GM12878 (cell line): ENCODE data around the gene SPATA3. TPM values are rescaled to one million over a fixed set of nuclear protein-coding genes. Genes with fewer than 3 reads are reported as not detected.

Experiments used
- BCLAF1 ChIP-seq: fragments of 450-650 bp; IDR thresholded peaks from 2 replicates; pipeline ENCODE4 v1.6.1; 2017; ENCODE audit warnings: antibody characterized with exemption, mild to moderate bottlenecking, moderate library complexity
- BRCA1 ChIP-seq: IDR thresholded peaks from 2 replicates; pipeline ENCODE4 v1.6.1; 2011; ENCODE audit warnings: low read depth, low read length, improper control_type of control experiment
- CEBPB ChIP-seq, 2 experiments: fragments of 150-350 bp in 1 of 2; IDR thresholded peaks; 2 replicates each; pipeline ENCODE4 v1.6.1; 2012 to 2014; ENCODE audit warnings: low read depth in 2 of 2, low read length in 2 of 2, borderline replicate concordance in 1 of 2, inconsistent platforms in 1 of 2
- ELK1 ChIP-seq: IDR thresholded peaks from 2 replicates; pipeline ENCODE4 v1.6.1; 2012; ENCODE audit warnings: low read depth, low read length, improper control_type of control experiment
- HDGF ChIP-seq: fragments of 450-650 bp; IDR thresholded peaks from 2 replicates; pipeline ENCODE4 v1.6.1; 2016; ENCODE audit warnings: antibody characterized with exemption
- MEF2B ChIP-seq: fragments of 450-650 bp; IDR thresholded peaks from 2 replicates; pipeline ENCODE4 v1.6.1; 2018; ENCODE audit warnings: mild to moderate bottlenecking, moderate library complexity; ENCODE audit not compliant: partially characterized antibody, poor library complexity, severe bottlenecking
- MTA3 ChIP-seq: IDR thresholded peaks from 2 replicates; pipeline ENCODE4 v1.6.1; 2012; ENCODE audit warnings: low read length, inconsistent platforms, borderline replicate concordance
- MXI1 ChIP-seq: fragments of 150-350 bp; IDR thresholded peaks from 2 replicates; pipeline ENCODE4 v1.6.1; 2011; ENCODE audit warnings: low read depth, mild to moderate bottlenecking, inconsistent platforms, low read length, improper control_type of control experiment
- MYB ChIP-seq: fragments of 150-350 bp; IDR thresholded peaks from 2 replicates; pipeline ENCODE4 v1.6.1; 2014; ENCODE audit warnings: mild to moderate bottlenecking, low read depth, low read length, borderline replicate concordance
- NR2F1 ChIP-seq: fragments of 450-650 bp; conservative IDR thresholded peaks from 2 replicates; pipeline ENCODE4 v1.6.1; 2017; ENCODE audit warnings: mild to moderate bottlenecking
- NRF1 ChIP-seq: conservative IDR thresholded peaks from 2 replicates; pipeline ENCODE4 v1.6.1; 2011; ENCODE audit warnings: mild to moderate bottlenecking, low read depth, low read length, improper control_type of control experiment
- POLR2AphosphoS2 ChIP-seq: IDR thresholded peaks from 2 replicates; pipeline ENCODE4 v1.6.1; 2011; ENCODE audit warnings: low read depth, mild to moderate bottlenecking, low read length, improper control_type of control experiment, moderate library complexity
- RELB ChIP-seq: fragments of 450-650 bp; IDR thresholded peaks from 2 replicates; pipeline ENCODE4 v1.6.1; 2017; ENCODE audit warnings: low read depth, mild to moderate bottlenecking, moderate library complexity
- REST ChIP-seq: IDR thresholded peaks from 2 replicates; pipeline ENCODE4 v1.6.1; 2012; ENCODE audit warnings: mild to moderate bottlenecking, low read depth, low read length
- SP1 ChIP-seq: IDR thresholded peaks from one replicate; pipeline ENCODE4 v1.6.1; 2011; ENCODE audit warnings: low read depth, low read length
- TCF7 ChIP-seq: IDR thresholded peaks from 2 replicates; pipeline ENCODE4 v1.6.1; 2014; ENCODE audit warnings: antibody characterized with exemption, borderline replicate concordance
- USF2 ChIP-seq: IDR thresholded peaks from 2 replicates; pipeline ENCODE4 v1.6.1; 2011; ENCODE audit warnings: low read depth, low read length, improper control_type of control experiment, borderline replicate concordance
- polyA plus RNA-seq, 11 experiments: library from polyadenylated mRNA; depleted of rRNA in 4 of 11; unstranded in 6 of 11; stranded (reverse) in 5 of 11; fragments of >200 nt; fragmentation: Nextera tagmentation in 4 of 11; fragmentation: Illumina TruSeq in 1 of 11; extraction: Ambion mirVana in 4 of 11; extraction: Trizol in 1 of 11; gene quantifications; 1 replicate in 1 of 11; 2 replicates in 10 of 11; pipeline versions ENCODE4 v1.2.1 to v1.2.3, GENCODE V29; 2011 to 2016; ENCODE audit warnings: inconsistent platforms in 2 of 11, missing spikeins in 2 of 11, low read depth in 1 of 11
- total RNA-seq, 4 experiments: library from RNA; depleted of rRNA in 3 of 4; stranded (reverse); fragments of >200 nt in 3 of 4; fragmentation: Illumina TruSeq in 1 of 4; extraction: Trizol in 1 of 4; gene quantifications; 2 replicates each; pipeline versions ENCODE4 v1.2.1 to v1.2.3, GENCODE V29; 2013 to 2021

SPATA3 gene
- total and polyA plus RNA-seq, 10 of the 15 experiments (the other 5 are each of a cell fraction or from before 2014, with no cell fraction given), result not detected

- peak; percentile 97 for TF ChIP-seq RELB
- TF ChIP-seq CEBPB (IDR thresholded peaks at IDR 0.05; ENCODE audit: borderline replicate concordance in 1 of 2, low read depth in 2 of 2, low read length in 2 of 2), result no peak
- no peak for TF ChIP-seq USF2
- no peak for TF ChIP-seq MTA3
- 0 out of 2 replicates have a peak, but pooled peaks have one; percentile 15 for TF ChIP-seq ELK1
- TF ChIP-seq BCLAF1, result no peak
- TF ChIP-seq MXI1, result 0 out of 2 replicates have a peak, but pooled peaks have one; percentile 34
- no peak for TF ChIP-seq BRCA1
- TF ChIP-seq NR2F1, result no peak
- TF ChIP-seq MEF2B, result peak; percentile 30
- TF ChIP-seq NRF1, result no peak
- TF ChIP-seq MYB, result peak; percentile 97
- no peak for TF ChIP-seq HDGF
- no peak for TF ChIP-seq POLR2AphosphoS2
- TF ChIP-seq TCF7, result no peak
- no peak for TF ChIP-seq REST
- TF ChIP-seq SP1, result peak; percentile 82
Measured at GRCh38 chr2:231056453-231057416, 60.8 kb downstream of the SPATA3 start, which contains the start of gene PSMD1 (continued).
